ENCODE data around the gene RADIL. TPM values are rescaled to one million over a fixed set of nuclear protein-coding genes. Genes with fewer than 3 reads are reported as not detected.

The RADIL gene
- total RNA-seq, 1 experiment from 2014 or later, result 5.6 TPM

- peaks cover 4% of the 10 kb centered on the region; the same call in 1 of the 2 replicates for H3K36me3 ChIP-seq (ENCODE audit: low read depth, low read length)
- TF ChIP-seq EZH2phosphoT487 (IDR thresholded peaks at IDR 0.05; ENCODE audit: borderline replicate concordance, low read length), result no peak
- no peak for TF ChIP-seq CTCF (conservative IDR thresholded peaks at IDR 0.05; ENCODE audit: low read depth, low read length)
- no peak for TF ChIP-seq EZH2 (IDR thresholded peaks at IDR 0.05; ENCODE audit: low read length, unreplicated experiment)
Measured at GRCh38 chr7:4787947-4788626, 95.4 kb downstream of the RADIL start.

GRCh38 chr7:4787541-4787940 is 96.0 kb downstream of the RADIL start:
- DNase-seq, result no peak
- Histone ChIP-seq H3F3A (ENCODE audit: low read length, unreplicated experiment) (no peaks in the 10 kb centered on the region), H3K4me2 (ENCODE audit: low read length) (no peak overlapping the region), H3K36me3 (ENCODE audit: low read depth, low read length) (peaks cover 4% of the 10 kb centered on the region; the same call in 1 of the 2 replicates), H3K9me3 (ENCODE audit: low read length) (no peaks in the 10 kb centered on the region), H3K9ac (ENCODE audit: low read length) (no peak overlapping the region), H4K20me1 (ENCODE audit: low read length) (no peaks in the 10 kb centered on the region), H3K4me3 (ENCODE audit: low read length) (no peak overlapping the region), H2AFZ (ENCODE audit: low read length) (no peak overlapping the region), H3K79me2 (ENCODE audit: low read length) (no peaks in the 10 kb centered on the region), H3K27ac (ENCODE audit: low read length) (no peak overlapping the region), H3K9me2 (replicated peaks; ENCODE audit: low read length) (no peaks in the 10 kb centered on the region), H3K4me1 (ENCODE audit: insufficient read depth, low read length) (no peaks in the 10 kb centered on the region), H3K27me3 (ENCODE audit: low read length) (no peaks in the 10 kb centered on the region)
- no peak for ATAC-seq
- CTCF ChIA-PET, result no interaction called here
- intact Hi-C loops (cut with micrococcal nuclease), result no loop called here
- no TSS peak for BruUV-seq (replicated peaks)
- POLR2A ChIA-PET (ENCODE audit: unreplicated experiment), result no interaction called here
- TF ChIP-seq EZH2 (IDR thresholded peaks at IDR 0.05; ENCODE audit: low read length, unreplicated experiment) (no peak), EZH2phosphoT487 (IDR thresholded peaks at IDR 0.05; ENCODE audit: borderline replicate concordance, low read length) (no peak), CTCF (conservative IDR thresholded peaks at IDR 0.05; ENCODE audit: low read depth, low read length) (no peak)

More at GRCh38 chr7:4787947-4788626, 95.4 kb downstream of the RADIL start:
- Histone ChIP-seq H3K9me3 (ENCODE audit: low read length) (no peaks in the 10 kb centered on the region), H3K9me2 (replicated peaks; ENCODE audit: low read length) (no peaks in the 10 kb centered on the region), H3K79me2 (ENCODE audit: low read length) (no peaks in the 10 kb centered on the region), H3K27me3 (ENCODE audit: low read length) (no peaks in the 10 kb centered on the region), H3F3A (ENCODE audit: low read length, unreplicated experiment) (no peaks in the 10 kb centered on the region), H3K27ac (ENCODE audit: low read length) (no peak overlapping the region), H4K20me1 (ENCODE audit: low read length) (no peaks in the 10 kb centered on the region), H3K4me2 (ENCODE audit: low read length) (no peak overlapping the region), H3K4me3 (ENCODE audit: low read length) (no peak overlapping the region), H3K9ac (ENCODE audit: low read length) (no peak overlapping the region), H3K4me1 (ENCODE audit: insufficient read depth, low read length) (no peaks in the 10 kb centered on the region), H2AFZ (ENCODE audit: low read length) (no peak overlapping the region)
- POLR2A ChIA-PET (ENCODE audit: unreplicated experiment), result no interaction called here
- no TSS peak for BruUV-seq (replicated peaks)
- intact Hi-C loops (cut with micrococcal nuclease), result no loop called here
- CTCF ChIA-PET, result no interaction called here
- DNase-seq (no peak), ATAC-seq (no peak)

DNA sequence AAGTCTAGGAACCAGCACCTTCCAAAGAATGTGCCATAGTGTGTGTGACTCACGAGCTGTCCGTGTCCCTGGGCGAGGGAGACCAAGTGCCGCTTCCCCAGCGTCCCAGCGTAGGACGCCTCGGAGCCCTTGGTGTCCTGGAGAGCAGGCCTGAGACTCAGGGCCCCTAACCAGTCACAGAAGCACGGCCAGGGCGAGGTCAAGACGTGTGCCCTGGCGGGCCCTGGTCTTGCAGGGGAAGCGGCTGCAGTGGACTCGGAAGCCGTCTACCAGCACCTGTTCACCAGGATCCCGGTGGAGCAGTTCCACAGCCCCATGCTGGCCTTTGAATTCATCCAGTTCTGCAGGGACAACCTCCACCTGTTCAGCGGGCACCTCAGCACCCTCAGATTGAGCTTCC is 97.5 kb downstream of the RADIL start:
- DNase-seq, result no peak
- H3K4me1 ChIP-seq (ENCODE audit: insufficient read depth, low read length), result no peaks in the 10 kb centered on the region
- no peak overlapping the region for H3K27ac ChIP-seq (ENCODE audit: low read length)
- no peak for ATAC-seq
- peaks cover 4% of the 10 kb centered on the region; the same call in 1 of the 2 replicates for H3K36me3 ChIP-seq (ENCODE audit: low read depth, low read length)
- H3K9me3 ChIP-seq (ENCODE audit: low read length), result no peaks in the 10 kb centered on the region
- no peaks in the 10 kb centered on the region for H3K79me2 ChIP-seq (ENCODE audit: low read length)
- no peak overlapping the region for H3K4me3 ChIP-seq (ENCODE audit: low read length)
- ChIA-PET CTCF (no interaction called here), POLR2A (ENCODE audit: unreplicated experiment) (no interaction called here)
- BruUV-seq (replicated peaks), result TSS peak; percentile 17
- TF ChIP-seq CTCF (conservative IDR thresholded peaks at IDR 0.05; ENCODE audit: low read depth, low read length) (no peak), EZH2phosphoT487 (IDR thresholded peaks at IDR 0.05; ENCODE audit: borderline replicate concordance, low read length) (no peak), EZH2 (IDR thresholded peaks at IDR 0.05; ENCODE audit: low read length, unreplicated experiment) (no peak)
- H2AFZ ChIP-seq (ENCODE audit: low read length), result no peak overlapping the region
- no peak overlapping the region for H3K9ac ChIP-seq (ENCODE audit: low read length)
- no peaks in the 10 kb centered on the region for H3K9me2 ChIP-seq (replicated peaks; ENCODE audit: low read length)
- no peaks in the 10 kb centered on the region for H3F3A ChIP-seq (ENCODE audit: low read length, unreplicated experiment)
- H3K27me3 ChIP-seq (ENCODE audit: low read length), result no peaks in the 10 kb centered on the region
- no peak overlapping the region for H3K4me2 ChIP-seq (ENCODE audit: low read length)
- intact Hi-C loops (cut with micrococcal nuclease), result no loop called here
- no peaks in the 10 kb centered on the region for H4K20me1 ChIP-seq (ENCODE audit: low read length)

All from PC-3 (cell line).